Measurements from ENCODE around the gene MYH7B.

The MYH7B gene

GRCh38 chr20:34925981-34926380, 29.7 kb upstream of the MYH7B start:
- TF ChIP-seq MAX (IDR thresholded peaks at IDR 0.05; ENCODE audit: low read depth, low read length) (no peak), MYC (IDR thresholded peaks at IDR 0.05; ENCODE audit: low read depth, low read length) (no peak), CTCF (IDR thresholded peaks at IDR 0.05; ENCODE audit: low read depth, low read length) (no peak), POLR2A (IDR thresholded peaks at IDR 0.05; ENCODE audit: extremely low read depth, insufficient read length) (no peak)
- no peak for DNase-seq (ENCODE audit: low read depth)
- no peak overlapping the region for H3K4me3 ChIP-seq (ENCODE audit: low read depth, low read length)

GRCh38 chr20:34926581-34926980, 29.1 kb upstream of the MYH7B start:
- H3K4me3 ChIP-seq (ENCODE audit: low read depth, low read length): no peak overlapping the region
- no peak for DNase-seq (ENCODE audit: low read depth)
- TF ChIP-seq CTCF (IDR thresholded peaks at IDR 0.05; ENCODE audit: low read depth, low read length) (no peak), MAX (IDR thresholded peaks at IDR 0.05; ENCODE audit: low read depth, low read length) (no peak), MYC (IDR thresholded peaks at IDR 0.05; ENCODE audit: low read depth, low read length) (no peak), POLR2A (IDR thresholded peaks at IDR 0.05; ENCODE audit: extremely low read depth, insufficient read length) (no peak)

GRCh38 chr20:34927736-34928135, 27.9 kb upstream of the MYH7B start:
- TF ChIP-seq CTCF (IDR thresholded peaks at IDR 0.05; ENCODE audit: low read depth, low read length) (no peak), MAX (IDR thresholded peaks at IDR 0.05; ENCODE audit: low read depth, low read length) (no peak), POLR2A (IDR thresholded peaks at IDR 0.05; ENCODE audit: extremely low read depth, insufficient read length) (no peak)
- no peak for DNase-seq (ENCODE audit: low read depth)
- H3K4me3 ChIP-seq (ENCODE audit: low read depth, low read length): no peak overlapping the region

GRCh38 chr20:34928411-34928810, 27.3 kb upstream of the MYH7B start:
- H3K4me3 ChIP-seq (ENCODE audit: low read depth, low read length): no peak overlapping the region
- TF ChIP-seq POLR2A (IDR thresholded peaks at IDR 0.05; ENCODE audit: extremely low read depth, insufficient read length) (no peak), MAX (IDR thresholded peaks at IDR 0.05; ENCODE audit: low read depth, low read length) (no peak), MYC (IDR thresholded peaks at IDR 0.05; ENCODE audit: low read depth, low read length) (no peak)
- no peak for DNase-seq (ENCODE audit: low read depth)

- DNase-seq (ENCODE audit: low read depth): no peak
- H3K4me3 ChIP-seq (ENCODE audit: low read depth, low read length): no peak overlapping the region
- TF ChIP-seq POLR2A (IDR thresholded peaks at IDR 0.05; ENCODE audit: extremely low read depth, insufficient read length) (no peak), CTCF (IDR thresholded peaks at IDR 0.05; ENCODE audit: low read depth, low read length) (no peak), MYC (IDR thresholded peaks at IDR 0.05; ENCODE audit: low read depth, low read length) (no peak), MAX (IDR thresholded peaks at IDR 0.05; ENCODE audit: low read depth, low read length) (no peak)
Measured at GRCh38 chr20:34931771-34932170, 23.9 kb upstream of the MYH7B start.

GRCh38 chr20:34938466-34939163, 17.1 kb upstream of the MYH7B start:
- H3K4me3 ChIP-seq (ENCODE audit: low read depth, low read length): no peak overlapping the region
- TF ChIP-seq MYC (IDR thresholded peaks at IDR 0.05; ENCODE audit: low read depth, low read length): peak; percentile 45
- peak; percentile 56; the same call in 1 of the 2 replicates for TF ChIP-seq MAX (IDR thresholded peaks at IDR 0.05; ENCODE audit: low read depth, low read length)
- peak; percentile 47 for TF ChIP-seq POLR2A (IDR thresholded peaks at IDR 0.05; ENCODE audit: extremely low read depth, insufficient read length)
- no peak for TF ChIP-seq CTCF (IDR thresholded peaks at IDR 0.05; ENCODE audit: low read depth, low read length)
- DNase-seq (ENCODE audit: low read depth): peak; percentile 95
